Articular chondrocyte of knee joint (primary cell): ENCODE results near the gene TEKT2. TPM values are rescaled to one million over a fixed set of nuclear protein-coding genes. Genes with fewer than 3 reads are reported as not detected.

Experiments
- total RNA-seq: library from RNA; depleted of rRNA; stranded (reverse); fragments of >200 nt; gene quantifications from 2 replicates; pipeline ENCODE4 v1.2.3, GENCODE V29; 2012

Gene TEKT2
- total RNA-seq, result 0.11 and 0.13 TPM in 2 replicates

GRCh38 chr1:36083635-36084496 lies at the start of gene TEKT2:
Gene TEKT2 (plus strand): TSS chr1:36084094. CDS start chr1:36084922, 828 bp downstream.

GRCh38 chr1:36088577-36089392 lies 4.9 kb downstream of the TEKT2 start, which contains the start of gene ADPRS:
Gene ADPRS (plus strand): TSS chr1:36088892. CDS start chr1:36088905, 13 bp downstream.

GRCh38 chr1:36125129-36125991 lies 41.5 kb downstream of the TEKT2 start, which contains the start of gene COL8A2:
Gene COL8A2 (minus strand): TSS chr1:36125222. CDS start chr1:36100242, 24,980 bp downstream.

Other genes starting within 250 kb of the TEKT2 start
- 22.2 and 23.0 TPM in 2 replicates for gene AGO1, start 200.9 kb upstream of the TEKT2 start, total RNA-seq
- 17.3 and 21.2 TPM in 2 replicates for gene AGO3, start 153.0 kb upstream of the TEKT2 start, total RNA-seq
- 17.8 and 19.0 TPM in 2 replicates for gene ADPRS, start 4.8 kb downstream of the TEKT2 start, total RNA-seq
- 53.4 and 60.5 TPM in 2 replicates for gene COL8A2, start 41.1 kb downstream of the TEKT2 start, total RNA-seq
- gene TRAPPC3, start 65.4 kb downstream of the TEKT2 start, total RNA-seq, result 90.0 and 97.1 TPM in 2 replicates
- gene MAP7D1, start 72.1 kb downstream of the TEKT2 start, total RNA-seq, result 76.4 and 85.6 TPM in 2 replicates
- 121 and 148 TPM in 2 replicates for gene THRAP3, start 140.3 kb downstream of the TEKT2 start, total RNA-seq
- 4.8 and 5.0 TPM in 2 replicates for gene SH3D21, start 222.3 kb downstream of the TEKT2 start, total RNA-seq
- 111 and 135 TPM in 2 replicates for gene EVA1B, start 239.6 kb downstream of the TEKT2 start, total RNA-seq